DMS53 treated with DMSO at 0.1 percent for 48 hours (cell line): ENCODE measurements around the gene NAB2.

Source experiments
- DNase-seq: peaks from one replicate; lab custom pipeline; 2025; ENCODE audit not compliant: unreplicated experiment; lab: John Stamatoyannopoulos, UW

The NAB2 gene

GRCh38 chr12:57131896-57132744 is 43.2 kb downstream of the NAB2 start:
- no peak for DNase-seq

GRCh38 chr12:57133013-57133569 is 44.2 kb downstream of the NAB2 start:
- no peak for DNase-seq

- no peak for DNase-seq
Measured at GRCh38 chr12:57133916-57134315, 45.0 kb downstream of the NAB2 start.

GRCh38 chr12:57134949-57135348 is 46.0 kb downstream of the NAB2 start:
- no peak for DNase-seq

- no peak for DNase-seq
Measured at GRCh38 chr12:57135527-57136326, 46.8 kb downstream of the NAB2 start.

- no peak for DNase-seq
Measured at GRCh38 chr12:57138526-57139272, 49.8 kb downstream of the NAB2 start.

GRCh38 chr12:57139796-57140649 is 51.1 kb downstream of the NAB2 start:
- no peak for DNase-seq

GRCh38 chr12:57141249-57141648 is 52.3 kb downstream of the NAB2 start:
- DNase-seq: no peak

GRCh38 chr12:57142121-57142520 is 53.2 kb downstream of the NAB2 start:
- no peak for DNase-seq

- no peak for DNase-seq
Measured at GRCh38 chr12:57142727-57143126, 53.8 kb downstream of the NAB2 start.

- DNase-seq: no peak
Measured at GRCh38 chr12:57143454-57143853, 54.5 kb downstream of the NAB2 start.
